Umbilical cord (tissue), 2 donors: ENCODE results near the gene HSD11B2. TPM values are rescaled to one million over a fixed set of nuclear protein-coding genes. Genes with fewer than 3 reads are reported as not detected.
A peak's percentile ranks its signal among the peaks of the same experiment; 100 is the strongest.

Experiments used
- DNase-seq: peaks from one replicate; pipeline ENCODE4 v3.0.0-alpha.2; 2015; ENCODE audit warnings: low spot score
- total RNA-seq: library from RNA; depleted of rRNA; stranded (reverse); fragments of >200 nt; gene quantifications from one replicate; pipeline ENCODE4 v1.2.3, GENCODE V29; 2014; ENCODE audit warnings: low replicate concordance; ENCODE audit not compliant: insufficient read depth

Gene HSD11B2
- total RNA-seq, 1 donor from 2014 or later: 1.4 TPM

GRCh38 chr16:67396159-67397035 is 34.5 kb upstream of the HSD11B2 start:
- DNase-seq: peak; percentile 87

DNA sequence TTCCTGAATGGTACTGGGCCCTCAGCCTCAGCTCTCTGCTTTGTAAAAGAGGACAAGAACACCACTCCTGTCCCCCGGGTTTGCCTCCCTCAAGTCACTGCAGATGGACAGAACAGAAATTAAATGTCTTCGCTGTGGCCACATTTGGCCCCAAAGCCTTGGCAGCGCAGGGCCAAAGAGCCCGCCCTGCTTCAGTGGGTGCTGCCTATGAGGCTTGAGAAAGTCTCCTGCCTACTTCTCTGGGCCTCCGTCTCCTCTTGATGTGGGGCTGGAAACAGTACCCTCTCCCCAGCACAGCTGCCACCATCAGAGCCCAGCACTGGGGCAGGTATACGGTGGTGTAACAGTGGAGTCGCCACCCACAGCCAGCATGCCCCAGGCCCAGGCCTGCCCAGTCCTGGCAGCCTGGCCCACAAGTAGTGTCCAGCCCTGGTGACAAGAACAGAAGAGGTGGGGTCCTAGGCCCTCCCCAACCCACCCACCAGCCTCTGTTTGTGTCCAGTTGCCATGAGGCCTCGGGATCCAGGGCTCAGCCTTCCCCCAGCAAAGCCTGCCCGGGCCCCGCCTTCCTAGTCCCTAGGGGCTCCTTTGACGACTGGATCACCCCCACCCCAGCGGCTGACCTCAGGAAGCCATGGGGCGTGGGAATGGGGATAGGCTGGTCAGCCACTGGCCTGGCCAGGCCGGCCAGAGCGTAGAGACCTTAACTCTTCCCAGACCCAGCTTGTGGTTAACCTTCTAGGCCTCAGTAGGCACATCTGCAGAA is 33.7 kb upstream of the HSD11B2 start:
- no peak for DNase-seq

- DNase-seq: no peak
Observed at GRCh38 chr16:67397812-67398545, 32.9 kb upstream of the HSD11B2 start.

DNA sequence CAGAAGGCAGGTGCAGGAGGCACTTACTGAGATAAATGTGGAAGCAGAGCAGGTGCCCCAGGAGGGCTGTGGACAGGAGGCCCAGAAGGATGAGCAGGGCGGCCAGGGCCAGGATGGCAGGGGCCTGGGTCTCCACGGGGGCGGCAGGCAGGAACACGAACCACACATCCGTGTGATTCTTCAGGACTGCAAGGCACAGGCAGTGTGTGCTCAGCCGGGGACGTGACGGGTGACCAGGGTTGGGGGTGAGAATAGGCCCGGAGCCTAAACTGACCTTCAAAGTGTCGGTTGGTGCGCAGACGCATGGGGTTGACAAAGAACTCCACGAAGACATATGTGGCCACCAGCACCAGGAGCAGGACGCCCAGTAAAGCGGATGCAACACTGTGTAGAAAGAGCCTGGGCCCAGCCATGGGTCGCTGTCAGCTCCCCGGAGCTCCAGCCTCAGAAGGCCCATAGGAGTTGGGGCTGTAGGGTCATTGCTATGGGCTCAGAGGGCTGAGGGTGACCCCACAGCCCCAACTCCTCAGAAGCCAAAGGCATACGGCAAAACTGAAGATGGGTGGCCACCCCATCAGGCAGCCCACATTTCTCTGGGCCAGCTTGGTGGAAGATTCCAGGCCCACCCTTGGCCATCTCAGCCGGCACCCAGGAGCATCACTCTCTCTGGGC is 32.2 kb upstream of the HSD11B2 start:
- no peak for DNase-seq

DNA sequence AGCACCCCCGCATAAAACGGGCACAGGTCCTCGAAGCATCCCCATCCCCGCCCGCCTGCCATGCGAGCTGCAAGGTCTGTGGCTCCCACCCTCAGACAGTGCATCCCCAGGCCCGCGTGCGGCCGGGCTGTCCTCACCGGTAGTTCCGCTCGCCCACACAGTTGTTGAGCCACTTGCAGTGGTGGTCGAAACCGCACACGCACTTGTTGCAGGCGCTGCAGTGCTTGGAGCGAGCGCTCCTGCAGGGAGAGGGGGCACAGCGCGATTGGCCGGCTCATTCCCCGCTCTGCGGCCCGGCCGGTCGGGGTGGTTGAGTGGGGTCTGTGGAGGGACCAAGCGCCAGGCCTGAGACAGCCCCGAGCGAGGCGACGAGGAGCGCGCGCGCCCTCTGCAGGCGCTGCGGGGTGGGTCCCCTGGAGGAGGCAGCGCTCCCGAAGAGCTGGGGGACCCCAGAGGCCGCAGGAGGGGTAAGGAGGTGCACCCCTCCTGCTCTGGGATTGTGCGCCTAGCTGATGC is 31.6 kb upstream of the HSD11B2 start:
- DNase-seq: no peak

DNA sequence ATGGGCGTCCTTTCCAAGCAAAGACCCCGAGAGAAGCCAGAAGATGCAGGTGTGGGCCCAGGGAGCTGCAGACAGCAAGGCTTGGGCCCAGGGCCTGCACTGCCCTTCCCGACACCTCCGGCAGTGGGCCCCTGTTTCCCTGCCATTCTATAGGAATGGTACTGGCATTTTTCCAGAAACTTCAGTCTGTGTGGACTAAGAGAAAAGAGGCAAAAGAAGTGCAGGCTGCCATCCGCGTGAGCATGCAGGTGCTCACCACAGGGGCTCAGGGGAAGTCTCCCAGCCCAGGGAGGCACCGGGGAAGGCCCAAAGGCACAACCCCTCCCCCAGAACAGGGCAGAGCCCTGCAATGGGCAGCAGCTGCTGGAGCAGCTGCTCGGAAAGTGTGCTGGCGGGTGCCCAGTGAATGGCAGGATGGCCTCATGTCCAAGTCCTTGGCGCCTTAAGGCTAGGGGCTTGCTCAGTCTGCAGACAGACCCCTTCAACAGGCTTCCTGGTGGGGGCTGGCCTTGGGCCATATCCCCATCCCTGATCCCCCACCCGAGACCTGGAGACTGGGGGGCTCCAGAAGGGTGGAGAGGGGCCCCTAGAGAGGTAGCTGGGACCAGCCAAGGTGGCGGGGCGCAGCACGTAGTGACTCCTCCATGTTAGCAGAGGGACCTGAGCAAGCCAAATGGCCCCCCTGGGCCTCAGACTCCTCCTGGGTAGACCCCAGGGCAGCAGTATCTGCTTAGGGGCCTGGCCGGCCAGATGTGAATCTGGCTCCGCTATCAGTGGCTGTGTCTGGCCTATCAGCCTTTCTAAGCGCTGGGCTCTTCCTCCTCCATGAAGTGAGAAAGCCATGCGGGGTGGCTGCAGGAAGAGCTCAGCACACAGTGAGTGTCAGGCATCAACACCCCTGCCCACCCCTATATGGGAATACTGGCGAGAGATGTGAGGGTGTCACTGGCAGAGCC is 30.9 kb upstream of the HSD11B2 start:
- no peak for DNase-seq

GRCh38 chr16:67400901-67401300 is 30.0 kb upstream of the HSD11B2 start:
- DNase-seq: no peak

DNA sequence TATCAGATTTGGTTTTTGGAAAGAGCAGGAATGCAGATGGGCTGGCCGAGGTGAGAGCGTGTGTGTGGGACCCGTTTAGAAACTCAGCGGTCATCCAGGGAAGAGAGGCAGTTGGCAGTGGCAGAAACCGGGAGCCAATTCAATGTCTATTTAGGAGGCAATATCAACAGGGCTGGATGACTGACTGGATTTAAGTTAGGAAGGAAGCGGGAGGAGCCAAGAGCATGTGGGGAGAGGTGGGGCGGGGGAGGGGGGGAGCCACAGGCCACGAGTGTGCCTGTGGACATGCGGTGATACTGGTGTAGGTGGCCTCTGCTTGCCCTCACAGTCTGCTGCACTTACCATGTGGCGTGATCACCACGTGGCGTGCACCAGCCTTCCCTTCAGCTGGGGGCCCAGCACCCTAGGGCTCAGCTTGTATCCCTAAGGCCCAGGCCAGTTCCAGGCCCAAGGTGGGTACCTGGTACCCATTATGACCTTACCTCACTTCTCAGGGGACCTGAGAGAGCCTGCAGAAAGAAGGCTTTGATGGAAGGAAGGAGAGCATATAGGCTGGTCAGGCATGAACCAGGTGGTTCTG is 26.9 kb upstream of the HSD11B2 start:
- no peak for DNase-seq

- peak; percentile 75 for DNase-seq
Observed at GRCh38 chr16:67404740-67405226, 26.1 kb upstream of the HSD11B2 start.

DNA sequence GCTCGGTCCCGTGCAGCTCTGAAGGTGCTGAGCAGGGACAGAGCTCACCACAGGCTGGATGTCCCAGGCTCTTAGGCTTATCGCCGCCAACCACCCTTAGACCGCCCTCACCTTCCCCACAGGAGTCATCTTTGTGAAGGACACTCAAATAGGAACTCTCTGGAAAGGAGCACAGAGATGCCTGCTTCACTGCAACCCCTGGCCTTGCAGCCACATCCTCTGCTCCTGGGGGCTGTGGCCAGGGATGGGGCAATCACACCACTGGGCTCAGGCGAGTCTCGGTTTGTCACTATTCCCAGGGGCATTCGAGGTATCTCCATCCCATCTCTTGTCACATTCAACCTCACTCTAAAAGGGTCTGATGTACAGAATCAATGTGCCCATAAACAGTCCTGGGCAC is 25.6 kb upstream of the HSD11B2 start:
- DNase-seq: no peak

- DNase-seq: no peak
Observed at GRCh38 chr16:67406111-67406971, 24.6 kb upstream of the HSD11B2 start.

DNA sequence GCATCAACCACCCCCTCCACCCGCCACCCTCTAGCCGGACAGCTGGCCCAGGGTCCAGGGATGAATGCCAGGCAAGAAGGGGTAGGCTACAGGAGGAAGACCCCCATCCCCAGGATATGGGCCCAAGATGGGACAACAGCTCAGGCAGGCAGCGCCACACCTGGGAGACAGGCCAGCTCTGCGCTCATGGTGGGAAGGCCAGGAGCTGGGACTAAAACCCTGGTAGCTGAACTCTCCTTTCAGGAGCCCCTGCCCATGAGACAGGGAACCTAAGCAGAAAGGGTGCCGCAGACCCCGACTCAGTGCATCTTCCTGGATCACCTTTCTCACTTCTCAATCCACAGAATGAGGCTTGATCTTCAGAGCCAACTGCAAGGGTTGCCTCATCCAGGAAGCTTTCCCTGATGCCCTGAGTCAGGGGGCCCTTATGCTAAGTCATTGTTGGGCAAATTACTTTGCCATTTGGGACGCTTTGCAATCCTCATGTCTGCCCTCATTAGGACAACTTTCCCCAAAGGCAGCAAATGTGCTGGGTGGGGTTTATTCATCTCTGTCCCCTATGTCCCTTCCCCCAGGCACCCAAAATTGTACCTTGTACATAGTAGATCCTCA is 23.6 kb upstream of the HSD11B2 start:
- DNase-seq: no peak

DNA sequence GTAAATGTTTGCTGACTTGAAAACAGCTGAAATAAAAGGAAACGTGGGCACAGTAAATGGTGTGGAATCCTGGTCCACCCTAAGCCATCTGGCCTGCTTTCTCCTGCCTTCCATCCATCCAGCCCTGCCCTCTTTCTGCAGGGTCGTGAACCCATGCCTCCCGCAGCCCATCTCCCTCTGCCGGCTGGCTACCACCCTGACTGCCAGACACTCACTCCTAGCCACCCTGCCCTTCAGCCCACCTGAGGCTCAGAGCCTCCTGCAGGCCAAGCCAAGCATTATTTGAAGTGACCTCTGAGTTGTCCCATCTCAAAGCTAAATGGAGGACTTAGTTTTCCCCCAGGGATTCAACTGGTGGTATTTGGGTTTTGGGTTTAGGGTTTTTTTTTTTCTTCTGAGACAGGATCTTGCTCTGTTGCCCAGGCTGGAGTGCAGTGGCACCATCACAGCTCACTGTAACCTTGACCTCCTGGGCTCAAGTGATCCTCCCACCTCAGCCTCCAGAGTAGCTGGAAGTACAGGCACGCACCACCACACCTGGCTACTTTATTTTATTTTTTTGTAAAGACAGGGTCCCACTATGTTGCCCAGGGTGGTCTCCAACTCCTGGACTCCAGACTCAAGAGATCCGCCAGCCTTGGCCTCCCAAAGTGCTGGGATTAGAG is 23.0 kb upstream of the HSD11B2 start:
- no peak for DNase-seq

DNA sequence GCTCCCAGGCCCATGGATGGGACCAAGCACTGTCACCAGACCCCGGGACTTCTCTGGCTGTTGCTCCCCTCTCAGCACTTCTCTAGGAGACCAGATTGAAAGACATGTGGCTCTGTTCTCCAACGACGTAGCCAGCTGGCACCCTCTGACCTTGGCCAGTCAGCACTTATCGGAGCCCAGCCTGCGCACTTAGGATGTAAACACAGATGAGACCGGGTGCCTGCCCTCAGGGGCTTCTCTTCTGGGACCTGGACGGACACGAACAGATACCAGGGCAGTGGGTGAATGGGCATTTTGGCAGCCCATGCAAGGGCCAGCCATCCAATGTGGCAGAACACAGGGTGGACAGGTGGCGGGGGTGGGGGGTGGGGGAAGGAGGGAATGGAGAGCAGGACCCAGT is 21.3 kb upstream of the HSD11B2 start:
- DNase-seq: no peak

- DNase-seq: no peak
Observed at GRCh38 chr16:67411339-67411738, 19.6 kb upstream of the HSD11B2 start.

- no peak for DNase-seq
Observed at GRCh38 chr16:67412294-67412693, 18.6 kb upstream of the HSD11B2 start.
